Nephron progenitor cell (in vitro differentiated cells): Measurements from ENCODE around the gene RPS29.
"Not testable (repeated sequence)": the region's sequence is repeated elsewhere in the genome, so short reads cannot be mapped to it uniquely, and the experiment has no call there.

Source experiments
- DNase-seq: peaks from one replicate; pipeline ENCODE4 v3.0.0; 2021
- H3K27ac Mint-ChIP-seq: 2 replicates; pipeline ENCODE4 v1.8.0; 2021; ENCODE audit warnings: mild to moderate bottlenecking, moderate library complexity, mixed read lengths
- H3K27me3 Mint-ChIP-seq: 2 replicates; pipeline ENCODE4 v1.8.0; 2021; ENCODE audit warnings: mild to moderate bottlenecking, low read depth, mixed read lengths; ENCODE audit not compliant: poor library complexity
- H3K36me3 Mint-ChIP-seq: 2 replicates; pipeline ENCODE4 v1.8.0; 2021; ENCODE audit warnings: low read depth, mixed read lengths
- H3K4me1 Mint-ChIP-seq: 2 replicates; pipeline ENCODE4 v1.8.0; 2021; ENCODE audit warnings: mixed read lengths
- H3K4me3 Mint-ChIP-seq: 2 replicates; pipeline ENCODE4 v1.8.0; 2021; ENCODE audit warnings: mild to moderate bottlenecking, moderate library complexity, mixed read lengths
- H3K9me3 Mint-ChIP-seq: 2 replicates; pipeline ENCODE4 v1.8.0; 2021; ENCODE audit warnings: mild to moderate bottlenecking, moderate library complexity, mixed read lengths
- CTCF ChIP-seq: fragments of 200-600 bp; sonication (generic); IDR thresholded peaks from 2 replicates; pipeline ENCODE4 v1.5.0; 2021; ENCODE audit warnings: antibody characterized with exemption

Gene RPS29

GRCh38 chr14:49586673-49587460 is 687 bp upstream of the RPS29 start:
- Mint-ChIP-seq H3K4me3 (peak overlapping the region; percentile 94), H3K36me3 (peaks cover 36% of the 10 kb centered on the region), H3K27me3 (peaks cover 2% of the 10 kb centered on the region), H3K27ac (peak overlapping the region; percentile 88), H3K9me3 (no peaks in the 10 kb centered on the region), H3K4me1 (peaks cover 35% of the 10 kb centered on the region)
- peak; percentile 88 for TF ChIP-seq CTCF
- peak; percentile 30 for DNase-seq

GRCh38 chr14:49584981-49585640 is 1.1 kb downstream of the RPS29 start:
- Mint-ChIP-seq H3K4me3 (peak overlapping the region; percentile 94), H3K27ac (peak overlapping the region; percentile 88), H3K36me3 (peaks cover 50% of the 10 kb centered on the region), H3K4me1 (peaks cover 48% of the 10 kb centered on the region)
- H3K9me3 Mint-ChIP-seq, H3K27me3 Mint-ChIP-seq: not testable (repeated sequence)
- DNase-seq: peak; percentile 18

- no peaks in the 10 kb centered on the region for H3K9me3 Mint-ChIP-seq
- H3K4me3 Mint-ChIP-seq: peak overlapping the region; percentile 94
- no peak for TF ChIP-seq CTCF
- peak overlapping the region; percentile 57 for H3K27ac Mint-ChIP-seq
- no peaks in the 10 kb centered on the region for H3K27me3 Mint-ChIP-seq
- H3K36me3 Mint-ChIP-seq: peaks cover 53% of the 10 kb centered on the region
- H3K4me1 Mint-ChIP-seq: peaks cover 58% of the 10 kb centered on the region
- DNase-seq: no peak
These were observed 2.1 kb downstream of the RPS29 start for GRCh38 chr14:49584058-49584457.

GRCh38 chr14:49583629-49584028 is 2.6 kb downstream of the RPS29 start:
- Mint-ChIP-seq H3K4me1 (peaks cover 62% of the 10 kb centered on the region), H3K36me3 (peaks cover 53% of the 10 kb centered on the region), H3K4me3 (peak overlapping the region; percentile 94), H3K27ac (peak overlapping the region; percentile 57), H3K27me3 (no peaks in the 10 kb centered on the region), H3K9me3 (no peaks in the 10 kb centered on the region)
- no peak for DNase-seq
- no peak for TF ChIP-seq CTCF

- peak overlapping the region; percentile 11 for H3K27ac Mint-ChIP-seq
- TF ChIP-seq CTCF: no peak
- peak overlapping the region; percentile 0 for H3K4me3 Mint-ChIP-seq
- no peak for DNase-seq
- peaks cover 62% of the 10 kb centered on the region for H3K4me1 Mint-ChIP-seq
- no peaks in the 10 kb centered on the region for H3K9me3 Mint-ChIP-seq
- no peaks in the 10 kb centered on the region for H3K27me3 Mint-ChIP-seq
- H3K36me3 Mint-ChIP-seq: peaks cover 61% of the 10 kb centered on the region
These were observed 3.8 kb downstream of the RPS29 start for GRCh38 chr14:49582113-49582977.
